Vagina (tissue), 2 donors: ENCODE data around the gene NAE1. TPM values are rescaled to one million over a fixed set of nuclear protein-coding genes. Genes with fewer than 3 reads are reported as not detected.
A peak's percentile ranks its signal among the peaks of the same experiment; 100 is the strongest.

Experiments used
- DNase-seq, 2 donors: peaks; one replicate each; pipeline ENCODE4 v3.0.0-alpha.2; 2017; ENCODE audit errors: extremely low spot score in 2 of 2
- H3K27ac ChIP-seq: fragments of 200-600 bp; sonication (generic); one replicate; pipeline ENCODE4 v1.5.1; 2019
- H3K27me3 ChIP-seq: fragments of 200-600 bp; sonication (generic); one replicate; pipeline ENCODE4 v1.5.1; 2019
- H3K36me3 ChIP-seq, 2 donors: fragments of 200-600 bp; sonication (generic); one replicate each; pipeline ENCODE4 v1.5.1; 2017 to 2019
- H3K4me1 ChIP-seq: fragments of 200-600 bp; sonication (generic); one replicate; pipeline ENCODE4 v1.5.1; 2019
- H3K4me3 ChIP-seq, 2 donors: fragments of 200-600 bp; sonication (generic); 1 replicate in 1 of 2; 2 replicates in 1 of 2; pipeline ENCODE4 v1.5.1; 2016 to 2019
- H3K9me3 ChIP-seq: fragments of 200-600 bp; sonication (generic); one replicate; pipeline ENCODE4 v1.5.1; 2019
- POLR2A ChIP-seq, 2 donors: fragments of 450-650 bp; IDR thresholded peaks; one replicate each; pipeline ENCODE4 v1.6.1; 2017; ENCODE audit warnings: antibody characterized with exemption in 2 of 2, mild to moderate bottlenecking in 2 of 2, moderate library complexity in 2 of 2
- POLR2AphosphoS5 ChIP-seq, 2 donors: sonication (generic); formaldehyde crosslinking; IDR thresholded peaks; one replicate each; pipeline ENCODE4 v1.9.0; 2017; ENCODE audit warnings: antibody characterized with exemption in 2 of 2, mild to moderate bottlenecking in 2 of 2, low read depth in 1 of 2; ENCODE audit not compliant: insufficient read depth in 1 of 2
- intact Hi-C: fragments of 100-400 bp; cut with DNase I; formaldehyde crosslinking; loops from one replicate; pipeline ENCODE4 v1.15.1; 2023
- total RNA-seq: library from RNA; depleted of rRNA; stranded (reverse); fragments of >200 nt; gene quantifications from one replicate; pipeline ENCODE4 v1.2.3, GENCODE V29; 2016
- TF ChIP-seq, protein P1 (sequence below), 3 experiments: fragments of 450-650 bp in 2 of 3; fragments of 200-600 bp in 1 of 3; sonication (generic) in 1 of 3; IDR thresholded peaks; one replicate each; pipeline ENCODE4 v1.5.1; 2017 to 2019; ENCODE audit warnings: antibody characterized with exemption in 3 of 3, mild to moderate bottlenecking in 2 of 3, moderate library complexity in 2 of 3

Gene NAE1
- total RNA-seq, 1 donor from 2014 or later: 30.0 TPM

DNA sequence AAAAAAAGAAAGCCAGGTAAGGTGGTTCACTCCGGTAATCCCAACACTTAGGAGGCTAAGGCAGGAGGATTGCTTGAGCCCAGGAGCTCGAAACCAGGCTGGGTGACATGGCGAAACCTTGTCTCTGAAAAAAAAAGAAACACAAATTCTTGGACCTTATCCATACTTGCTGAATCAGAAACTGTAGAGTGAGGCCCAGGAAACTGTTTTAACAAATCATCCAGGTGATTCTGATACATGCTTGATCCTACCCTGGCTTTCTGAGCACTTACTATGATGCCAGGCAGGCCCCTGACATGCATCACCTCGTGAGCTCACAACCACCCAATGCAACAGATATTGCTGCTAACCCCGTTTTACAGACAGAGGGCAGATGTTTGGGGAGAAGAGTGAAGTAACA is 4.0 kb upstream of the NAE1 start:
- Histone ChIP-seq H3K4me3 (no peak overlapping the region), H3K4me1 (peaks cover 5% of the 10 kb centered on the region), H3K9me3 (no peaks in the 10 kb centered on the region), H3K36me3 (no peaks in the 10 kb centered on the region), H3K27ac (no peak overlapping the region), H3K27me3 (no peaks in the 10 kb centered on the region)
- TF ChIP-seq POLR2A (IDR thresholded peaks at IDR 0.05): no peak
- TF ChIP-seq, protein P1, sequence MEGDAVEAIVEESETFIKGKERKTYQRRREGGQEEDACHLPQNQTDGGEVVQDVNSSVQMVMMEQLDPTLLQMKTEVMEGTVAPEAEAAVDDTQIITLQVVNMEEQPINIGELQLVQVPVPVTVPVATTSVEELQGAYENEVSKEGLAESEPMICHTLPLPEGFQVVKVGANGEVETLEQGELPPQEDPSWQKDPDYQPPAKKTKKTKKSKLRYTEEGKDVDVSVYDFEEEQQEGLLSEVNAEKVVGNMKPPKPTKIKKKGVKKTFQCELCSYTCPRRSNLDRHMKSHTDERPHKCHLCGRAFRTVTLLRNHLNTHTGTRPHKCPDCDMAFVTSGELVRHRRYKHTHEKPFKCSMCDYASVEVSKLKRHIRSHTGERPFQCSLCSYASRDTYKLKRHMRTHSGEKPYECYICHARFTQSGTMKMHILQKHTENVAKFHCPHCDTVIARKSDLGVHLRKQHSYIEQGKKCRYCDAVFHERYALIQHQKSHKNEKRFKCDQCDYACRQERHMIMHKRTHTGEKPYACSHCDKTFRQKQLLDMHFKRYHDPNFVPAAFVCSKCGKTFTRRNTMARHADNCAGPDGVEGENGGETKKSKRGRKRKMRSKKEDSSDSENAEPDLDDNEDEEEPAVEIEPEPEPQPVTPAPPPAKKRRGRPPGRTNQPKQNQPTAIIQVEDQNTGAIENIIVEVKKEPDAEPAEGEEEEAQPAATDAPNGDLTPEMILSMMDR (IDR thresholded peaks at IDR 0.05): no peak
- no peak for TF ChIP-seq POLR2AphosphoS5 (IDR thresholded peaks at IDR 0.05; ENCODE audit: insufficient read depth in 1 of 2, low read depth in 1 of 2)
- intact Hi-C loops: no loop called here
- peak in 1 of 2 donors; percentile 13 for DNase-seq

DNA sequence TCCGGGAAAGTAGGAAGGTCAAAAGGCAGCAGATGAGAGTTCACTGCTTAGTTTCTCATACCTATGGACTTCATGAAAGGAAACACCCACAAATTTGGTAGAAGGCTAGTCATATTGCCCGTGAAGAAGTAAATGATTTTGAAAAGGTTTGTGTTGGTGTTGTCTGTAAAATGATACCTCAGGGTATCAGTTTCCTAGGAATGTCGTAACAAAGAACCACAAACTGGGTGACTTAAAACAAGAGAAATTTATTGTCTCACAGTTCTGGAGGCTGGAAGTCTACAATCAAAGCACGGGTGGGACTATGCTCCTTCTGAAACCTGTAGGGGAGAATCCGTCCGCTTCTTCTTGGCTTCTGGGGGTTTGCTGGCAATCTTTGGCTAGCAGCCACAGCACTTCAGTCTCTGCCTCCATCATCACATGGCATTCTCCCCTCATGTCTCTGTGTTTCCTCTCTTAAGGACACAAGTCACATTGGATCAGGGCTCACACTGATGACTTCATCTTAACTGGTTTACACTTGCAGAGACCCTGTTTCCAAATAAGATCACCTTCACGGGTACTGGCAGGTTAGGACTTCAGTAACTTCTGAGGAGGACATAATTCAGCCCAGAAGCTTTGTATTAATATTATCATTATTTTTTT is 2.0 kb upstream of the NAE1 start:
- Histone ChIP-seq H3K4me3 (no peak overlapping the region), H3K4me1 (peaks cover 20% of the 10 kb centered on the region), H3K36me3 (no peaks in the 10 kb centered on the region), H3K9me3 (no peaks in the 10 kb centered on the region), H3K27me3 (no peaks in the 10 kb centered on the region), H3K27ac (no peak overlapping the region)
- intact Hi-C loops: no loop called here
- DNase-seq: peak in 1 of 2 donors; percentile 49
- TF ChIP-seq POLR2A (IDR thresholded peaks at IDR 0.05): no peak
- TF ChIP-seq, protein P1 (IDR thresholded peaks at IDR 0.05): no peak
- TF ChIP-seq POLR2AphosphoS5 (IDR thresholded peaks at IDR 0.05; ENCODE audit: insufficient read depth in 1 of 2, low read depth in 1 of 2): no peak

DNA sequence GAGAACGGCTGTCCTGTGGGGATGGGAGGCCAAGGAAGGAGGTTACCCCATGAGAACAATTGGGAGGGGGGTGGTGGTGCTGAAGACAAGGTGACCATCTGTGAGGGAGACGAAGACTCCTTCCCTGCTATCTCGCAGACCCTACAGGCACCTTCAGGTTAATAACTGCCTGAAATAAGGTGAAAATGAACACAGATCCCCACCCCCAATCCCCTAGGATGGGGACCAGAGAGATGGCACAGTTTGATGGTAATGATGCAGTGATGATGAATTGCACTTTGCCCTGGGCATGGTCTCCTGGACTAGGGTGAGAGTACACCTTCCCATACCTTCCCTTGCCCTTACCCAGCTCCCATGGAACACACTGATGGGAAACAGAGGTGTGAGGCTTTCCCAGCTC is 1.4 kb upstream of the NAE1 start:
- Histone ChIP-seq H3K27me3 (no peaks in the 10 kb centered on the region), H3K4me3 (no peak overlapping the region), H3K4me1 (peaks cover 20% of the 10 kb centered on the region), H3K27ac (no peak overlapping the region), H3K9me3 (no peaks in the 10 kb centered on the region), H3K36me3 (no peaks in the 10 kb centered on the region)
- intact Hi-C loops: no loop called here
- TF ChIP-seq POLR2AphosphoS5 (IDR thresholded peaks at IDR 0.05; ENCODE audit: insufficient read depth in 1 of 2, low read depth in 1 of 2) (no peak), POLR2A (IDR thresholded peaks at IDR 0.05) (no peak)
- TF ChIP-seq, protein P1 (IDR thresholded peaks at IDR 0.05): no peak
- DNase-seq: no peak

DNA sequence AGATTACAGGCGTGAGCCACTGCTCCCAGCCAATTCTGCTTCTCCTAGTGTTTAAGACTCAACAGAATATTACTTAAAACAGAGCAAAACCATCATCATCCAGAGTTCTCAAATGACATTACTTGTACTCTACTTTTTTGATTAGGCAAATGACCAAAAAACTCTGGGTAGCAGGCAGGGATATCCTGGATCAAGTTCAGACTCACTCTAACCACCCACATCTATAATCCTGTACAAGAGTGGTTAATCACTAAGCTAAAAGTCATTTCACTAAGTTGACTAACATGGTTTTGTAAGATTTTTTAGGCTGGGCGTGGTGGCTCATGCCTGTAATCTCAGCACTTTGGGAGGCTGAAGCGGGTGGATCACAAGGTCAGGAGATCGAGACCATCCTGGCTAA is 6.8 kb downstream of the NAE1 start:
- no peak overlapping the region for H3K27ac ChIP-seq
- peaks cover 8% of the 10 kb centered on the region for H3K4me1 ChIP-seq
- no peaks in the 10 kb centered on the region for H3K9me3 ChIP-seq
- intact Hi-C loops: no loop called here
- no peak overlapping the region for H3K4me3 ChIP-seq
- H3K27me3 ChIP-seq: no peaks in the 10 kb centered on the region
- DNase-seq: no peak
- no peak for TF ChIP-seq POLR2A (IDR thresholded peaks at IDR 0.05)
- TF ChIP-seq, protein P1 (IDR thresholded peaks at IDR 0.05): no peak
- TF ChIP-seq POLR2AphosphoS5 (IDR thresholded peaks at IDR 0.05; ENCODE audit: insufficient read depth in 1 of 2, low read depth in 1 of 2): no peak
- peaks cover 4 to 48% of the 10 kb centered on the region in 2 donors for H3K36me3 ChIP-seq

DNA sequence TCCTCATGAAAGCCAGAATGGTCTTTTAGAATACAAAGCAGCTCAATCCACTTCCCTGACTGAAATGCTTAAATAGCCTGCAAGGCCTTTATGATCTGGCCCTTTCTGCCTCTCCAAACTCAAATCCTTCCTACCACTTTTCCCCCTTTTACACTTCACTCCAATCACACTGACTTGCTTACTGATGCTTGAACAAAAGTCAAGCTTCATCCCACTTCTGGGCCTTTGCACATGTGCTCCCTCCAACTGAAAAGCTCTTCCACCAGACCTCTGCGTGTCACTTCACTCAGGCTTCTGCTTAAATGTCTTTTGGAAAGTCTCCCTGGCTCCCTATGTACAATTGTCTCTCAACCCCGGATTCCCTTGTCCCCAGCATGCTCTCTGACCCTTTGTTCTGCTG is 16.0 kb downstream of the NAE1 start:
- Histone ChIP-seq H3K4me3 (no peak overlapping the region), H3K9me3 (no peaks in the 10 kb centered on the region), H3K27ac (no peak overlapping the region), H3K36me3 (peaks cover 0 to 82% of the 10 kb centered on the region in 2 donors), H3K4me1 (no peaks in the 10 kb centered on the region), H3K27me3 (no peaks in the 10 kb centered on the region)
- no peak for DNase-seq
- no peak for TF ChIP-seq POLR2A (IDR thresholded peaks at IDR 0.05)
- no peak for TF ChIP-seq POLR2AphosphoS5 (IDR thresholded peaks at IDR 0.05; ENCODE audit: insufficient read depth in 1 of 2, low read depth in 1 of 2)
- TF ChIP-seq, protein P1 (IDR thresholded peaks at IDR 0.05): no peak
- intact Hi-C loops: no loop called here
